Liver (tissue), 9 donors: ENCODE data around the gene MYOZ2. TPM values are rescaled to one million over a fixed set of nuclear protein-coding genes. Genes with fewer than 3 reads are reported as not detected.

Source experiments
- DNase-seq: peaks from one replicate; pipeline ENCODE4 v3.0.0-alpha.2; 2017; ENCODE audit warnings: low spot score
- H3K27ac ChIP-seq, 2 donors: one replicate each; pipeline ENCODE4 v1.7.0; 2013; ENCODE audit warnings: inconsistent platforms in 2 of 2, low read length in 2 of 2, control low read depth in 1 of 2, low read depth in 1 of 2, mild to moderate bottlenecking in 1 of 2
- H3K27me3 ChIP-seq, 4 donors: one replicate each; pipeline versions ENCODE4 v1.6.1 to v1.7.0; 2013; ENCODE audit warnings: low read length in 3 of 4, inconsistent platforms in 1 of 4, mild to moderate bottlenecking in 1 of 4, moderate library complexity in 1 of 4; ENCODE audit not compliant: control insufficient read depth in 4 of 4, insufficient read depth in 4 of 4
- H3K36me3 ChIP-seq, 4 donors: one replicate each; pipeline versions ENCODE4 v1.6.1 to v1.7.0; 2013; ENCODE audit warnings: low read length in 3 of 4, mild to moderate bottlenecking in 3 of 4, low read depth in 1 of 4, moderate library complexity in 1 of 4; ENCODE audit not compliant: control insufficient read depth in 4 of 4, insufficient read depth in 3 of 4
- H3K4me1 ChIP-seq, 4 donors: one replicate each; pipeline versions ENCODE4 v1.6.1 to v1.7.0; 2013; ENCODE audit warnings: low read length in 3 of 4, mild to moderate bottlenecking in 3 of 4, moderate library complexity in 1 of 4; ENCODE audit not compliant: control insufficient read depth in 4 of 4, insufficient read depth in 4 of 4
- H3K4me3 ChIP-seq, 3 donors: one replicate each; pipeline versions ENCODE4 v1.6.1 to v1.7.0; 2013; ENCODE audit warnings: low read length in 3 of 3, control low read depth in 1 of 3, low read depth in 1 of 3, mild to moderate bottlenecking in 1 of 3
- H3K9ac ChIP-seq, 2 donors: one replicate each; pipeline ENCODE4 v1.7.0; 2013; ENCODE audit warnings: low read length in 2 of 2, mild to moderate bottlenecking in 2 of 2, moderate library complexity in 2 of 2, control low read depth in 1 of 2, low read depth in 1 of 2
- H3K9me3 ChIP-seq, 4 donors: one replicate each; pipeline versions ENCODE4 v1.6.1 to v1.7.0; 2013; ENCODE audit warnings: low read length in 3 of 4; ENCODE audit not compliant: control insufficient read depth in 4 of 4
- EGR1 ChIP-seq, 2 donors: IDR thresholded peaks; 2 replicates each; pipeline ENCODE4 v1.6.1; 2016 to 2018; ENCODE audit warnings: antibody characterized with exemption in 2 of 2, low read depth in 2 of 2
- FOXA1 ChIP-seq: IDR thresholded peaks from 2 replicates; pipeline ENCODE4 v1.6.1; 2016; ENCODE audit warnings: antibody characterized with exemption
- FOXA2 ChIP-seq: IDR thresholded peaks from 2 replicates; pipeline ENCODE4 v1.6.1; 2016; ENCODE audit warnings: antibody characterized with exemption
- GABPA ChIP-seq, 2 donors: IDR thresholded peaks in 1 of 2; conservative IDR thresholded peaks in 1 of 2; 2 replicates each; pipeline ENCODE4 v1.6.1; 2016; ENCODE audit warnings: antibody characterized with exemption in 2 of 2, mild to moderate bottlenecking in 1 of 2, moderate library complexity in 1 of 2
- HNF4A ChIP-seq, 2 donors: conservative IDR thresholded peaks; 2 replicates each; pipeline ENCODE4 v1.6.1; 2016; ENCODE audit warnings: antibody characterized with exemption in 2 of 2, mild to moderate bottlenecking in 2 of 2
- HNF4G ChIP-seq: IDR thresholded peaks from 2 replicates; pipeline ENCODE4 v1.6.1; 2016; ENCODE audit warnings: antibody characterized with exemption
- JUND ChIP-seq, 2 donors: IDR thresholded peaks; 2 replicates each; pipeline ENCODE4 v1.6.1; 2016; ENCODE audit warnings: antibody characterized with exemption in 2 of 2
- NR2F2 ChIP-seq: IDR thresholded peaks from 2 replicates; pipeline ENCODE4 v1.6.1; 2016; ENCODE audit warnings: antibody characterized with exemption
- RAD21 ChIP-seq, 2 donors: IDR thresholded peaks; 2 replicates each; pipeline ENCODE4 v1.6.1; 2016; ENCODE audit warnings: antibody characterized with exemption in 2 of 2, mild to moderate bottlenecking in 2 of 2
- RXRA ChIP-seq, 2 donors: IDR thresholded peaks; 2 replicates each; pipeline ENCODE4 v1.6.1; 2017 to 2018; ENCODE audit warnings: antibody characterized with exemption in 2 of 2, mild to moderate bottlenecking in 1 of 2
- SP1 ChIP-seq: IDR thresholded peaks from 2 replicates; pipeline ENCODE4 v1.6.1; 2018; ENCODE audit warnings: antibody characterized with exemption, mild to moderate bottlenecking
- TAF1 ChIP-seq: conservative IDR thresholded peaks from 2 replicates; pipeline ENCODE4 v1.6.1; 2016; ENCODE audit warnings: antibody characterized with exemption, mild to moderate bottlenecking
- YY1 ChIP-seq: IDR thresholded peaks from 2 replicates; pipeline ENCODE4 v1.6.1; 2016; ENCODE audit warnings: antibody characterized with exemption, mild to moderate bottlenecking
- WGBS: extraction: QIAGEN DNeasy Blood & Tissue Kit; methylation state at CpG from one replicate; pipeline ENCODE4 v1.1.7; 2013; 5-methylcytosine and 5-hydroxymethylcytosine counted together
- polyA plus RNA-seq, 2 donors: library from polyadenylated mRNA; stranded (reverse) in 1 of 2; unstranded in 1 of 2; fragments of 200-250 nt in 1 of 2; fragments of >200 nt in 1 of 2; fragmentation: Nextera tagmentation in 1 of 2; extraction: Ambion mirVana in 1 of 2; gene quantifications; one replicate each; pipeline versions ENCODE4 v1.2.1 to v1.2.3, GENCODE V29; 2013 to 2015
- total RNA-seq, 2 donors: library from RNA; depleted of rRNA; stranded (reverse); fragments of >200 nt; gene quantifications; one replicate each; pipeline ENCODE4 v1.2.3, GENCODE V29; 2014
- TF ChIP-seq, protein P1 (sequence below): IDR thresholded peaks from 2 replicates; pipeline ENCODE4 v1.6.1; 2016; ENCODE audit warnings: antibody characterized with exemption
- TF ChIP-seq, protein P2 (sequence below): IDR thresholded peaks from 2 replicates; pipeline ENCODE4 v1.6.1; 2016; ENCODE audit warnings: antibody characterized with exemption, mild to moderate bottlenecking
- TF ChIP-seq, protein P3 (sequence below): IDR thresholded peaks from 2 replicates; pipeline ENCODE4 v1.6.1; 2016; ENCODE audit warnings: antibody characterized with exemption
- TF ChIP-seq, protein P4 (sequence below): IDR thresholded peaks from 2 replicates; pipeline ENCODE4 v1.6.1; 2016; ENCODE audit warnings: antibody characterized with exemption
- TF ChIP-seq, protein P5 (sequence below): fragments of 150-350 bp; IDR thresholded peaks from 2 replicates; pipeline ENCODE4 v1.5.1; 2017; ENCODE audit warnings: improper control_type of control experiment, low read depth, low read length; ENCODE audit not compliant: missing input control
- donor health status: healthy.
- donor health status: healthy.
- donor health status: healthy.
- donor health status: healthy.
- donor health status: healthy.

Gene MYOZ2
- total and polyA plus RNA-seq, 4 donors: 0.03 to 0.08 TPM; not detected in 2

DNA sequence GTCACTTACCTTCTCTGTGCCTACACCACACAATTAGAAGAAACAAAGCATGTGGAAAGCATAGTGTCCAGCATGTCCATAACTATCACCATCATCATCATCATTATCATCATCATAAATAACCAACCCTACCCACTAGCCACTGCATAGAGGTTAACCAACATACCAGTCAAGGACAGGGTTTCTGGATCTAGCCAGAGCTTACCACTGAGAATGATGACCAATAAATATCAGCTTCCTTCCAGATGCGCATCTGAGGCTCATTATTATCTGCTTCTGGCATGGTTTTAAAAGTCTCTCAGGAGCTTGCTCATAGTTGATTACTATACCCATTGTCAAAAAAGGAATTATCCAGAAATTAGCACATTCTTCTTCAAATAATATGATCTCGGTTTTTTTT lies 25.5 kb upstream of the MYOZ2 start:
- 92% methylated on average over 2 of the region's 2 CpGs for WGBS
- H3K27me3 ChIP-seq: no peaks in the 10 kb centered on the region
- DNase-seq: no peak
- H3K36me3 ChIP-seq: no peaks in the 10 kb centered on the region
- TF ChIP-seq TAF1 (no peak), FOXA1 (no peak), EGR1 (IDR thresholded peaks at IDR 0.05; ENCODE audit: low read depth in 2 of 2) (no peak), JUND (IDR thresholded peaks at IDR 0.05) (no peak), SP1 (no peak), YY1 (no peak), NR2F2 (no peak), HNF4G (no peak), FOXA2 (no peak)
- TF ChIP-seq, protein P1, sequence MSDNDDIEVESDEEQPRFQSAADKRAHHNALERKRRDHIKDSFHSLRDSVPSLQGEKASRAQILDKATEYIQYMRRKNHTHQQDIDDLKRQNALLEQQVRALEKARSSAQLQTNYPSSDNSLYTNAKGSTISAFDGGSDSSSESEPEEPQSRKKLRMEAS: no peak
- TF ChIP-seq, protein P2, sequence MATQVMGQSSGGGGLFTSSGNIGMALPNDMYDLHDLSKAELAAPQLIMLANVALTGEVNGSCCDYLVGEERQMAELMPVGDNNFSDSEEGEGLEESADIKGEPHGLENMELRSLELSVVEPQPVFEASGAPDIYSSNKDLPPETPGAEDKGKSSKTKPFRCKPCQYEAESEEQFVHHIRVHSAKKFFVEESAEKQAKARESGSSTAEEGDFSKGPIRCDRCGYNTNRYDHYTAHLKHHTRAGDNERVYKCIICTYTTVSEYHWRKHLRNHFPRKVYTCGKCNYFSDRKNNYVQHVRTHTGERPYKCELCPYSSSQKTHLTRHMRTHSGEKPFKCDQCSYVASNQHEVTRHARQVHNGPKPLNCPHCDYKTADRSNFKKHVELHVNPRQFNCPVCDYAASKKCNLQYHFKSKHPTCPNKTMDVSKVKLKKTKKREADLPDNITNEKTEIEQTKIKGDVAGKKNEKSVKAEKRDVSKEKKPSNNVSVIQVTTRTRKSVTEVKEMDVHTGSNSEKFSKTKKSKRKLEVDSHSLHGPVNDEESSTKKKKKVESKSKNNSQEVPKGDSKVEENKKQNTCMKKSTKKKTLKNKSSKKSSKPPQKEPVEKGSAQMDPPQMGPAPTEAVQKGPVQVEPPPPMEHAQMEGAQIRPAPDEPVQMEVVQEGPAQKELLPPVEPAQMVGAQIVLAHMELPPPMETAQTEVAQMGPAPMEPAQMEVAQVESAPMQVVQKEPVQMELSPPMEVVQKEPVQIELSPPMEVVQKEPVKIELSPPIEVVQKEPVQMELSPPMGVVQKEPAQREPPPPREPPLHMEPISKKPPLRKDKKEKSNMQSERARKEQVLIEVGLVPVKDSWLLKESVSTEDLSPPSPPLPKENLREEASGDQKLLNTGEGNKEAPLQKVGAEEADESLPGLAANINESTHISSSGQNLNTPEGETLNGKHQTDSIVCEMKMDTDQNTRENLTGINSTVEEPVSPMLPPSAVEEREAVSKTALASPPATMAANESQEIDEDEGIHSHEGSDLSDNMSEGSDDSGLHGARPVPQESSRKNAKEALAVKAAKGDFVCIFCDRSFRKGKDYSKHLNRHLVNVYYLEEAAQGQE: no peak
- TF ChIP-seq, protein P3, sequence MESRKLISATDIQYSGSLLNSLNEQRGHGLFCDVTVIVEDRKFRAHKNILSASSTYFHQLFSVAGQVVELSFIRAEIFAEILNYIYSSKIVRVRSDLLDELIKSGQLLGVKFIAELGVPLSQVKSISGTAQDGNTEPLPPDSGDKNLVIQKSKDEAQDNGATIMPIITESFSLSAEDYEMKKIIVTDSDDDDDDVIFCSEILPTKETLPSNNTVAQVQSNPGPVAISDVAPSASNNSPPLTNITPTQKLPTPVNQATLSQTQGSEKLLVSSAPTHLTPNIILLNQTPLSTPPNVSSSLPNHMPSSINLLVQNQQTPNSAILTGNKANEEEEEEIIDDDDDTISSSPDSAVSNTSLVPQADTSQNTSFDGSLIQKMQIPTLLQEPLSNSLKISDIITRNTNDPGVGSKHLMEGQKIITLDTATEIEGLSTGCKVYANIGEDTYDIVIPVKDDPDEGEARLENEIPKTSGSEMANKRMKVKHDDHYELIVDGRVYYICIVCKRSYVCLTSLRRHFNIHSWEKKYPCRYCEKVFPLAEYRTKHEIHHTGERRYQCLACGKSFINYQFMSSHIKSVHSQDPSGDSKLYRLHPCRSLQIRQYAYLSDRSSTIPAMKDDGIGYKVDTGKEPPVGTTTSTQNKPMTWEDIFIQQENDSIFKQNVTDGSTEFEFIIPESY: no peak
- TF ChIP-seq, protein P4, sequence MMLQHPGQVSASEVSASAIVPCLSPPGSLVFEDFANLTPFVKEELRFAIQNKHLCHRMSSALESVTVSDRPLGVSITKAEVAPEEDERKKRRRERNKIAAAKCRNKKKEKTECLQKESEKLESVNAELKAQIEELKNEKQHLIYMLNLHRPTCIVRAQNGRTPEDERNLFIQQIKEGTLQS: no peak
- TF ChIP-seq, protein P5, sequence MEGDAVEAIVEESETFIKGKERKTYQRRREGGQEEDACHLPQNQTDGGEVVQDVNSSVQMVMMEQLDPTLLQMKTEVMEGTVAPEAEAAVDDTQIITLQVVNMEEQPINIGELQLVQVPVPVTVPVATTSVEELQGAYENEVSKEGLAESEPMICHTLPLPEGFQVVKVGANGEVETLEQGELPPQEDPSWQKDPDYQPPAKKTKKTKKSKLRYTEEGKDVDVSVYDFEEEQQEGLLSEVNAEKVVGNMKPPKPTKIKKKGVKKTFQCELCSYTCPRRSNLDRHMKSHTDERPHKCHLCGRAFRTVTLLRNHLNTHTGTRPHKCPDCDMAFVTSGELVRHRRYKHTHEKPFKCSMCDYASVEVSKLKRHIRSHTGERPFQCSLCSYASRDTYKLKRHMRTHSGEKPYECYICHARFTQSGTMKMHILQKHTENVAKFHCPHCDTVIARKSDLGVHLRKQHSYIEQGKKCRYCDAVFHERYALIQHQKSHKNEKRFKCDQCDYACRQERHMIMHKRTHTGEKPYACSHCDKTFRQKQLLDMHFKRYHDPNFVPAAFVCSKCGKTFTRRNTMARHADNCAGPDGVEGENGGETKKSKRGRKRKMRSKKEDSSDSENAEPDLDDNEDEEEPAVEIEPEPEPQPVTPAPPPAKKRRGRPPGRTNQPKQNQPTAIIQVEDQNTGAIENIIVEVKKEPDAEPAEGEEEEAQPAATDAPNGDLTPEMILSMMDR: no peak
- no peaks in the 10 kb centered on the region for H3K4me1 ChIP-seq
- no peak overlapping the region for H3K27ac ChIP-seq
- no peaks in the 10 kb centered on the region for H3K9me3 ChIP-seq
- no peak overlapping the region for H3K9ac ChIP-seq
- H3K4me3 ChIP-seq: no peak overlapping the region

DNA sequence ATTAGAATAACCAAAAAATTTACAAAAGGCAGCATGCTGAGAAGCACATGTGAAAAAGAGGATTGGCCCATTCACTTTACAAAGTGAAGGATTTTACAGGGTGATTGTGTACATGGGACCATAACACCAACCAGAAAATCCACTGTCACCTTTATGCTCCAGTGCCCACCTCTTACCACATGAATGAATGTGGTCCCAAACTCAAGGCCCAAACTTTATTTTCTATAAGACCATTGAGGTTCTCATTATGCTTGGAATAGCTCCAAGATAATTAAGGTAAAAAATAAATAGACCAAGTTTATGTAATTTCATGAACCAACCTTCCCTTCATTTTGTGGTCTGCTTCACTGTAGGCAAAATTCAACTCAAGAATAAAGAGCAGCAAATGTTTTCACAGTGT lies 24.3 kb upstream of the MYOZ2 start:
- no peak for DNase-seq
- H3K27ac ChIP-seq: no peak overlapping the region
- H3K4me3 ChIP-seq: no peak overlapping the region
- no peak overlapping the region for H3K9ac ChIP-seq
- TF ChIP-seq SP1: no peak
- no peak for TF ChIP-seq GABPA (IDR thresholded peaks at IDR 0.05 in 1 of 2, conservative IDR thresholded peaks at IDR 0.05 in 1 of 2)
- TF ChIP-seq, protein P1: no peak
- TF ChIP-seq RAD21 (IDR thresholded peaks at IDR 0.05): no peak
- no peak for TF ChIP-seq HNF4G
- TF ChIP-seq RXRA (IDR thresholded peaks at IDR 0.05): no peak
- TF ChIP-seq HNF4A (conservative IDR thresholded peaks at IDR 0.05): no peak
- no peak for TF ChIP-seq JUND (IDR thresholded peaks at IDR 0.05)
- no peaks in the 10 kb centered on the region for H3K9me3 ChIP-seq
- H3K36me3 ChIP-seq: no peaks in the 10 kb centered on the region
- H3K4me1 ChIP-seq: no peaks in the 10 kb centered on the region
- H3K27me3 ChIP-seq: no peaks in the 10 kb centered on the region
